Urinary bladder (tissue), 4 donors: ENCODE data around the gene LETM1. TPM values are rescaled to one million over a fixed set of nuclear protein-coding genes. Genes with fewer than 3 reads are reported as not detected.
A peak's percentile ranks its signal among the peaks of the same experiment; 100 is the strongest.

ENCODE experiments used
- DNase-seq: peaks from one replicate; pipeline ENCODE4 v3.0.0-alpha.2; 2015; ENCODE audit errors: extremely low spot score
- H3K27ac ChIP-seq: one replicate; pipeline ENCODE4 v1.5.1; 2013; ENCODE audit warnings: low read depth, mild to moderate bottlenecking, moderate library complexity
- H3K36me3 ChIP-seq: one replicate; pipeline ENCODE4 v1.6.1; 2013; ENCODE audit warnings: mild to moderate bottlenecking, moderate library complexity; ENCODE audit not compliant: insufficient read depth
- H3K4me1 ChIP-seq: one replicate; pipeline ENCODE4 v1.6.1; 2013; ENCODE audit warnings: mild to moderate bottlenecking, moderate library complexity; ENCODE audit not compliant: insufficient read depth
- H3K4me3 ChIP-seq: one replicate; pipeline ENCODE4 v1.5.1; 2013; ENCODE audit warnings: low read depth, low read length
- WGBS: extraction: QIAGEN DNeasy Blood & Tissue Kit; methylation state at CpG from one replicate; pipeline ENCODE4 v1.1.7; 2013; 5-methylcytosine and 5-hydroxymethylcytosine counted together
- polyA plus RNA-seq: library from polyadenylated mRNA; stranded (reverse); fragments of 200-250 nt; gene quantifications from one replicate; pipeline ENCODE4 v1.2.3, GENCODE V29; 2013
- total RNA-seq: library from RNA; depleted of rRNA; stranded (reverse); fragments of >200 nt; gene quantifications from one replicate; pipeline ENCODE4 v1.2.3, GENCODE V29; 2014
- donor health status: healthy with polysubstance abuse.
- donor health status: healthy.

Gene LETM1
- total RNA-seq (19.0 TPM), polyA plus RNA-seq (15.6 TPM)

DNA sequence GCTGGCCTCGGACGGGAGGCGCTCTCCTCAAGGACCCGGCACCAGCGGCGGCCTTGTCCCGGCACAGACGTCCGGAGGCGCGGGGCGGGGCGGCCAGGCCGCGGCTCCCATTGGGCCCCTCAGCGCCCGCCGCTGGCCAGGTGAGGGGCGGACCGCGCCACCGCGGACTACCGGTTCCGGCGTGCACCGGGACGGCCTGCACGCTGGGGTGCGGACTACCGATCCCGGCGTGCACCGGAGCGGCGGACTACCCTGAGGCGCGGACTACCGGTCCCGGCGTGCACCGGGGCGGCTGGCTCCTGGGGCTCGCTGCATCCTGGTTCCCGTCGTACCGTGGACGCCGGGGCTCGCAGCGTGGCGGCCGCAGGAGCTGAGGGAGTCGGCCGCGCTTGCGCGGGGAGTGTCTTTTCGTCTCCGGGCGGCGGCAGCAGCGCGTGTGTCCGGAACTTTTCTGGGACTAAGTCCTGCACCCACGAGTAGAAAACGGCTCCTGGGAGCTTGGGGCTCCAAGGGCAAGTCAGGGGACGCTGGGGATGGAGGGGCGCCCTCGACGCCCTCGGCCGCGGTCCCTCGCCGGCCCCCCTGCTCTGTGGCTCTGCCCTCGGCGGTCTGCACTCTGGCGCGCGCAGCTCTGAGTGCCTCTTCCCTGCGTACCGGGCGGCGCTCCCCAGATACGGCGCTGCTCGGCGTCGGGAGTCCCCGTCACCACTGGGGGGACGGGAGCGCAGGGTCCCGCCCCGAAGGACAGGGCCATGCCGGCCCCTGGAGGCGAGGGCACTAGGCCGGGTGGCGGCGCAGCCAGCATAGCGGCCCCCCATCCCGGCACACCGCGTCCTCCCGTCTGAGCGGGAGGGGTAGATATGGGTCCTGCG is at the start of gene LETM1:
Gene LETM1, minus strand, starts transcription at position 86 of the 872 bp plus-strand sequence. CDS start 206 bp downstream, outside the sequence.
- peak within 1 kb of the TSS; percentile 93 for H3K4me3 ChIP-seq

DNA sequence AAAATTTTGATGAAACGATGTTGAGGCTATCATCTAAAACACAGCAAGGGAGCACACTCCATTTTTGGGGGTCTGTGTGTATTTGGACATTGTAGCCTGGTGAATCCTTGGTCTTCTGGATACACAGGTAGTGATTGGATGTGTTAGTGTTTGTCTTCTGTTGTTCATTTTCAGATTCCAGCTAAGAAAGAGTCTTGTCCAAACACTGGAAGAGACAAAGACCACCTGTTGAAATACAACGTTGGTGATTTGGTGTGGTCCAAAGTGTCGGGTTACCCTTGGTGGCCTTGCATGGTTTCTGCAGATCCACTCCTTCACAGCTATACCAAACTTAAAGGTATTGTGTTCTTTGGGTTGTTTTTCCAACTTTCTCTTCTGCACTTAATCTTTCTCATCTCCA is 48.1 kb upstream of the LETM1 start:
- H3K36me3 ChIP-seq, result no peaks in the 10 kb centered on the region
- WGBS, result 70% methylated on average over 3 of the region's 3 CpGs
- H3K4me1 ChIP-seq, result no peaks in the 10 kb centered on the region
- H3K4me3 ChIP-seq, result no peak overlapping the region
- H3K27ac ChIP-seq, result no peak overlapping the region
- DNase-seq, result no peak

More for the DNA sequence above, at the start of gene LETM1:
- peak within 1 kb of the TSS; percentile 72 for H3K27ac ChIP-seq
- no peaks in the 10 kb centered on the region for H3K36me3 ChIP-seq
- WGBS, result under 1% methylated on average over 107 of the region's 107 CpGs
- DNase-seq, result peak; percentile 71
- H3K4me1 ChIP-seq, result no peaks in the 10 kb centered on the region

DNA sequence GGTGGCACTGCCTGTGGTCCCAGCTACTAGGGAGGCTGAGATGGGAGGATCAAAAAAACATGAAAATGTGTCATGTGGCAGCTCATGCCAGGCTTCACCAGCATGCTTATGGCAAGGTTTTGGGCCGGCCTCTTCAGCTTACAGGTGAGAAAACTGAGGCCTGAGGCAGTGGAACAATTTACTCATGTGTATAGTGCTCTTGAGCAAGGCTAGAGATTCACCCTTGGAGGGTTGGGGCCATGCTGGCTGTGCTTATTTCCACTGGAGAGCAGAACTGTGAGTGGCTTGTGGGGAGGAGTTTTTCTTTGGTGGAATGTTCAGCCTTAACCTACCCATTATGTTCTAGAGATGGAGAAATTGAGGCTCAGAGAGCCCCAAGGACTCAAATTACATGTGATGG is 47.1 kb upstream of the LETM1 start:
- Histone ChIP-seq H3K4me3 (no peak overlapping the region), H3K36me3 (no peaks in the 10 kb centered on the region), H3K27ac (no peak overlapping the region), H3K4me1 (no peaks in the 10 kb centered on the region)
- WGBS, result 96% methylated on average over 1 of the region's 1 CpG
- no peak for DNase-seq

DNA sequence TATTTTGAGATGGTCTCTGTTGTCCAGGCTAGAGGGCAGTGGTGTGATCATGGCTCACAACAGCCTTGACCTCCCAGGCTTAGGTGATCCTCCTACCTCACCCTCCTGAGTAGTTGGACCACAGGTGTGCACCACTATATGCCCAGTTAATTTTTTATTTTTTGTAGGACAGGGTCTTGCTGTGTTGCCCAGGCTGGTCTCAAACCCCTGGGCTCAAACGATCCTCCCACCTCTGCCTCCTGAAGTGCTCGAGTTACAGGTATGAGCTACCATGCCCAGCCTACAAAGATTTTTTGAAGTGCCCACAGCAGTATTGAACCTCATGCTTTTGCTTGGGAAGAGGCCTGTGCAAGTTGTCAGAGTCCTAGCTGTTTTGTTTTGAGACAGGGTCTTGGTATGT is 46.3 kb upstream of the LETM1 start:
- H3K36me3 ChIP-seq, result no peaks in the 10 kb centered on the region
- H3K27ac ChIP-seq, result no peak overlapping the region
- no peak for DNase-seq
- H3K4me3 ChIP-seq, result no peak overlapping the region
- WGBS, result 90% methylated on average over 2 of the region's 2 CpGs
- no peaks in the 10 kb centered on the region for H3K4me1 ChIP-seq

DNA sequence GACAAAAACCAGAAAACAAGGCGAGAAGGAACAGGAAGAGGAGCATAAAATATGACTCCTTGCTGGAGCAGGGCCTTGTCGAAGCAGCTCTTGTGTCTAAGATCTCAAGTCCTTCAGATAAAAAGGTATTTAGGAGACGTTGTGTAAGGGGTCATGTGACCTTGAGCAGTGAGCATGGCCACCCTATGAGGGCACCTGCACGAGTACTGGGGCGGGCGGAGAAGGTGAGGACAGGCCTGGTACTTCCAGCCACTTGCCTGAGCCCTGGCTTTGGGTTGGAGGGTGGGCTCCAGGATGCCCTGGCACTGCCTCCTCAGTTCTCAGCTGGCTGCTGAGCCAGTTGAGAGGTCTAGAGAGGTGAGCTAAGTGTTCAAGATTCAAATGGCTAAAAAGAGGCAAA is 45.2 kb upstream of the LETM1 start:
- Histone ChIP-seq H3K36me3 (no peaks in the 10 kb centered on the region), H3K4me1 (no peaks in the 10 kb centered on the region), H3K27ac (no peak overlapping the region), H3K4me3 (no peak overlapping the region)
- WGBS, result 84% methylated on average over 6 of the region's 6 CpGs
- DNase-seq, result no peak

DNA sequence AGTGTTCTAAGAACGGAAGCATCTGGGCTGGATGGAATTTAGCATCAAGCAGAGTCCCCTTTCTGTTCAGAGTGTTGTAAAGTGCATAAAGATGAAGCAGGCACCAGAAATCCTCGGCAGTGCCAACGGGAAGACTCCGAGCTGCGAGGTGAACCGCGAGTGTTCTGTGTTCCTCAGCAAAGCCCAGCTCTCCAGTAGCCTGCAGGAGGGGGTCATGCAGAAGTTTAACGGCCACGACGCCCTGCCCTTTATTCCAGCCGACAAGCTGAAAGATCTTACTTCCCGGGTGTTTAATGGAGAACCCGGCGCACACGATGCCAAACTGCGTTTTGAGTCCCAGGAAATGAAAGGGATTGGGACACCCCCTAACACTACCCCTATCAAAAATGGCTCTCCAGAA is 44.7 kb upstream of the LETM1 start:
- H3K4me3 ChIP-seq, result no peak overlapping the region
- no peaks in the 10 kb centered on the region for H3K36me3 ChIP-seq
- WGBS, result 86% methylated on average over 16 of the region's 16 CpGs
- H3K27ac ChIP-seq, result no peak overlapping the region
- H3K4me1 ChIP-seq, result no peaks in the 10 kb centered on the region
- DNase-seq, result no peak

DNA sequence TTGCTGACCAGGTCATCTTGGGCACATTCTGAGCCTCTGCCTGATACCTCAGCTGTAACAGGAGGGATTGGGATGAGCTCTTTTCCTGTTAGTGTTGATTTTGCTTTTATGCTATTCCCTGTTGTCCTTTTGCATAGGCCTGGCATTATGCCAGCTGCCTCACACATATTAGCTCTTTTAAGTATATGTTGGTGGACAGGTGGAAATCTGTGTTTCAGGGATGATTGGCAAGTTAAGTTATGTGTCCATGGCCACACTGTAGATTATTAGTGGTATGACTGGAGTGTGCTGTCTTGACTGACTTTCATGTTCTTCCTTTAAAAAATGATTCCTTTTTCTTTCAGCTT is 44.1 kb upstream of the LETM1 start:
- Histone ChIP-seq H3K36me3 (no peaks in the 10 kb centered on the region), H3K4me3 (no peak overlapping the region), H3K4me1 (no peaks in the 10 kb centered on the region), H3K27ac (no peak overlapping the region)
- DNase-seq, result no peak

DNA sequence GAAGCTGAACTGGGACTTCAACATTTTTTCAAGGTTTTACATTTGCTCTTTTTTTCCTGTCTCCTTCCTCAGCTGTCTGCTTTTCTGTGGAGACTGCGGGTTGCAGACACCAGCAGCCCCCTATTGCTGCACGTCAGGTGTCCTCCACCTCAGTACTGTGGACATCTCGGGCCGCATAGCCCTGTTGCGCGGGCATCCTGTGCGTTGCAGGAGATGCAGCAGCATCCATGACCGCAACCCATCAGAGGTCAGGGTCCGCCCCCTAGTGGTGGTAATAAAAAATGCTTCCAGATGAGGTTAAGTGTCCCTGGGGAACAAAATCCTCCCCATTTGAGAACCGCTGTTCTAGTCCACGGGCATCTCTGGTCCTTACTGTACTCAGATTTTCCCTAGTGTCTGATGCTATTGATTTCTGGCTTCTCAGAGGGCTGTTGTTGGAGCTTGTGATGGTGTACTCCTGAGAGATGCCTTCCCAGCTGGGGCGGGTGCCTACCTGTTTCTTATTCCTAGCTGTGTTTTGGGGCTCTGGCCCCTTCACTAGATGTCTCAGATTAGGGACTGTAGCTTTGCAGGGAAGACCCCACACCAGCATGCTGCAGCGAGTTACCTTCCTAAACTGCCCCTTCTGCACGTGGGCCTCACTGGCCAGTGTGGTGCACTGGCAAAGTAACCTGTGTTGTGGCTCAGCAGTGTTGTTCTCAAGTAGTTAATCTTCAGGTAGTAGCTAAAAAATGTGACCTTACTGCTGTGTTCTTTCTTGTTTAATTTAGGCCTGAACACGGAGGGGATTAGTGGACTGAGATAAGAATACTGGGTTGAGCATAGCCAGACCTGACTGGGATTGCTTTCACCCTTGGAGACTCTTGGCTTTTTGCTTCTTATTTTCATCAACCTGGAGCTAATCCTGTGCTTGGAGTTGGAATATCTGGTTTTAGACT is 43.5 kb upstream of the LETM1 start:
- H3K36me3 ChIP-seq, result no peaks in the 10 kb centered on the region
- peak; percentile 50 for DNase-seq
- 22% methylated on average over 15 of the region's 15 CpGs for WGBS
- no peak overlapping the region for H3K27ac ChIP-seq
- H3K4me1 ChIP-seq, result no peaks in the 10 kb centered on the region
- no peak overlapping the region for H3K4me3 ChIP-seq

DNA sequence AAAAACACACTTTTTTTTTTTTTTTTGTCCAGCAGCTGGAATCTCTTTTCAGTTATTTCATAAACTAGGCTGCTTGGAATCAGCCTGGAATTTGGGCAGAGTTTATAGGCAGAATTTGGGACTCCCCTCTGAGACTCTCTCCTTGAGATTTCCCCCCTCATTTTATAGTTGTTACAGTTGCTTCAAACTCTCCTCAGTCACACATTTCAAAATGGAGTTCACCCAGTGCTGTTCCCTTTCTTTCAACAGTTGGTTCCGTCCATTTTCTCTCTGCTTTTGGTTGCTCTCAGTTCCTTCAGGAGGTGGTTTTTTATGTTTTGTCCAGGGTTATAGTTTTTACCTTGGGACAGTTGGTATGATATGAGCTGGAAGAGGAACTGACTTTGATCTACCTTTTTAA is 42.7 kb upstream of the LETM1 start:
- no peak overlapping the region for H3K27ac ChIP-seq
- no peaks in the 10 kb centered on the region for H3K36me3 ChIP-seq
- WGBS, result 86% methylated on average over 1 of the region's 1 CpG
- DNase-seq, result no peak
- H3K4me3 ChIP-seq, result no peak overlapping the region
- no peaks in the 10 kb centered on the region for H3K4me1 ChIP-seq

DNA sequence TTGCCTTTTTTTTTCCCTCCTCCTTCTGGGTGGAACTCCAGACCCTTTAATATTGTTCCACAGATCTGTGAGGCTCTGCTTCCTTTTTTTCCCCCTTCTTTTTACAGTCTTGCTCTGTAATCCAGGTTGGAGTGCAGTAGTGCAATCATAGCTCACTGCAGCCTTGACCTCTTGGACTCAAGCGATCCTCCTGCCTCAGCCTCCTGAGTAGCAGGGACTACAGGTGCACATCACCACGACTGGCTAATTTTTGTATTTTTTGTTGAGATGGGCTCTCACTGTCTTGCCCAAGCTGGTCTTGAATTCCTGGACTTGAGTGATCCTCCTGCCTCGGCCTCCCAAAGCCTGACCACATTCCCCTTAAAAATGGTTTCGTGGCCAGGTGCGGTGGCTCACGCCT is 42.1 kb upstream of the LETM1 start:
- H3K36me3 ChIP-seq, result no peaks in the 10 kb centered on the region
- H3K27ac ChIP-seq, result no peak overlapping the region
- WGBS, result 97% methylated on average over 6 of the region's 6 CpGs
- DNase-seq, result no peak
- no peak overlapping the region for H3K4me3 ChIP-seq
- no peaks in the 10 kb centered on the region for H3K4me1 ChIP-seq

DNA sequence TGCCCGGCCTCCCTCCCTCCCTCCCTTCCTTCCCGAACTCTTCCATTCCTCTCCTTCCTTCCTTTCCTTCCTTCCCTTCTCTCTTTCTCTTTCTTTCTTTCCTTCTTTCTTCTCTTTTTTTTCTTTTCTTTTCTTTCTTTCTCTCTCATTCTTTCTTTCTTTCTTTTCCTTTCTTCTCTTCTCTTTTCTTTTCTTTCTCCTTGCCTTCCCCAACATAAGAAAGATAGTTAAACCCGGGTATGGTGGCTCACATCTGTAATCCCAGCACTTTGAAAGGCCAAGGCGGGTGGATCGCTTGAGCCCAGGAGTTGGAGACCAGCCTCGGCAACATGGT is 40.7 kb upstream of the LETM1 start:
- H3K36me3 ChIP-seq, result no peaks in the 10 kb centered on the region
- H3K27ac ChIP-seq, result no peak overlapping the region
- no peak overlapping the region for H3K4me3 ChIP-seq
- H3K4me1 ChIP-seq, result no peaks in the 10 kb centered on the region
- no peak for DNase-seq
- 92% methylated on average over 6 of the region's 6 CpGs for WGBS

DNA sequence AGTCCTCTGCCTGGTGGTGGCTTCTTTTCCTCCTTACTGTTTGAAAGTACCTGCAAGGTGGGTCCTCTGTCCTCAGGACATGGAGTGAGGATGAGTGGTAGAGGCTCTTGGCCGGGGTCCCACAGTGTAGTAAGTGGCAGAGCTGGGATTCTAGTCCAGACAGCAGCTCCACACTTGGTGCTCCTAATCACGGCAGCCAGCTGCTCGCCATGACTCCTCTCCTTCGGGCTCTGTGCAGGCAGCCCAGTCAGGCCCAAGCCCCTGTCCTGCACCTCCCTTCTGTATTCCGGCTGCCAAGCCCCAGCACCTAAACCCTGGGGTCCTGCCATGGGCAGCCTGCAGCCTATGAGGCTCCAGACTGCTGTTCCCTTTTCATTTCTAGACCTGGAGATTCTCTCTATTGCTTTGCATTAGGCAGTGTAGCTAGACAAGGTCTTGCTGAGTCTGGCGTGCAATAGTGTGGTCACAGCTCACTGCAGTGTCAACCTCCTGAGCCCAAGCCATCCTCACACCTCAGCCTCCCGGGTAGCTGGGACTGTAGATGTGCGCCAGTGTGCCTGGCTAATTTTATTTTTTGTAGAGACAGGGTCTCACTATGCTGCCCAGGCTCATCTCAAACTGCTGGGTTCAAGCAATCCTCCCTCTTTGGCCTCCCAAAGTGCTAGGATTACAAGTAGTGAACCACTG is 40.2 kb upstream of the LETM1 start:
- WGBS, result 93% methylated on average over 8 of the region's 8 CpGs
- no peaks in the 10 kb centered on the region for H3K36me3 ChIP-seq
- DNase-seq, result no peak
- H3K27ac ChIP-seq, result no peak overlapping the region
- H3K4me1 ChIP-seq, result no peaks in the 10 kb centered on the region
- no peak overlapping the region for H3K4me3 ChIP-seq

DNA sequence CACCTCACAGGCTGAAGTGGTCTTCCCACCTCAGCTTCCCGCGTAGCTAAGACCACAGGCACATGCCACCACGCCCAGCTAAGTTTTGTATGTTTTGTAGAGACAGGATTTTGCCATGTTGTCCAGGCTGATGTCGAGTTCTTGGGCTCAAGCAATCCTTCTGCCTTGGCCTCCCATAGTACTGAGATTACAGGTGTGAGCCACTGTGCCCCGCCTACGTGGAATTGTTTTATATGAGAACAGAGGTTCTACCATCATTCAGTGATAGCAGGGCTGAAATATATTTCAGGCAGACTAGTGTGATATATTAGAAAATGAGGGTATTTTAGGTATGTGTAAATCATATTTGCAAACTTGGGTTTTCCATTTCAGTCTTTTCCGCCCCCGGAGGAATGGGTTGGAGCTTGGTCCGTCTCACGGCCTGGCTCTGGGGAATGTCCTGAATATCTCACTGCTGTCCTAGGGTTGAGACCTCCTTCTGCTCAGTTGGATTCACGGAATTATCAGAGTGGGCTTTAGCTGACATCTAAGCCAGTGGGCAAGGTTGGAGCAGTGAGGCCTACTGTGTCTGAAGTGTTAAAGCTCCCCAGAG is 35.1 kb upstream of the LETM1 start:
- no peak for DNase-seq
- Histone ChIP-seq H3K36me3 (no peaks in the 10 kb centered on the region), H3K4me3 (no peak overlapping the region), H3K4me1 (no peaks in the 10 kb centered on the region), H3K27ac (no peak overlapping the region)
- WGBS, result 97% methylated on average over 11 of the region's 11 CpGs
